ENCODE measurements around the gene HOXA11.

GRCh38 chr7:27165996-27166530, 19.0 kb downstream of the HOXA11 start:
- TF ChIP-seq CTCF (IDR thresholded peaks at IDR 0.05) (no peak), POLR2A (IDR thresholded peaks at IDR 0.05) (no peak)

Measured in vagina (tissue), 2 donors.